HFFc6 (cell line): ENCODE results near the gene NPAS3. TPM values are rescaled to one million over a fixed set of nuclear protein-coding genes. Genes with fewer than 3 reads are reported as not detected.

Experiments used
- DNase-seq: peaks from one replicate; pipeline ENCODE4 v3.0.0-alpha.2; 2018
- H3K27ac Mint-ChIP-seq: 2 replicates; pipeline ENCODE4 v1.8.0; 2020; ENCODE audit warnings: mild to moderate bottlenecking, mixed read lengths
- H3K27me3 Mint-ChIP-seq: 2 replicates; pipeline ENCODE4 v1.8.0; 2021; ENCODE audit warnings: mild to moderate bottlenecking, moderate library complexity, mixed read lengths; ENCODE audit not compliant: insufficient read depth
- H3K36me3 Mint-ChIP-seq: 2 replicates; pipeline ENCODE4 v1.8.0; 2021; ENCODE audit warnings: low read depth, mixed read lengths
- H3K4me1 Mint-ChIP-seq: 2 replicates; pipeline ENCODE4 v1.8.0; 2020; ENCODE audit warnings: low read depth, mixed read lengths
- H3K4me3 Mint-ChIP-seq: 2 replicates; pipeline ENCODE4 v1.8.0; 2020; ENCODE audit warnings: mild to moderate bottlenecking, moderate library complexity, mixed read lengths
- H3K9me3 Mint-ChIP-seq: 2 replicates; pipeline ENCODE4 v1.8.0; 2020; ENCODE audit warnings: mild to moderate bottlenecking, mixed read lengths
- total RNA-seq, 6 experiments: library from RNA; stranded (reverse); fragmentation: NEBNext Ultra II Directional; extraction: Animal tissue kit (Norgen Biotek cat#: 25700); gene quantifications; 2 replicates in 1 of 6; 3 replicates in 5 of 6; pipeline ENCODE4 v1.2.3, GENCODE V29; 2021
- TF ChIP-seq, protein P1 (sequence below): fragments of 200-600 bp; sonication (generic); IDR thresholded peaks from 2 replicates; pipeline ENCODE4 v1.5.0; 2021; ENCODE audit warnings: antibody characterized with exemption, mild to moderate bottlenecking

Gene NPAS3
- total RNA-seq, 6 experiments from 2014 or later = not detected

DNA sequence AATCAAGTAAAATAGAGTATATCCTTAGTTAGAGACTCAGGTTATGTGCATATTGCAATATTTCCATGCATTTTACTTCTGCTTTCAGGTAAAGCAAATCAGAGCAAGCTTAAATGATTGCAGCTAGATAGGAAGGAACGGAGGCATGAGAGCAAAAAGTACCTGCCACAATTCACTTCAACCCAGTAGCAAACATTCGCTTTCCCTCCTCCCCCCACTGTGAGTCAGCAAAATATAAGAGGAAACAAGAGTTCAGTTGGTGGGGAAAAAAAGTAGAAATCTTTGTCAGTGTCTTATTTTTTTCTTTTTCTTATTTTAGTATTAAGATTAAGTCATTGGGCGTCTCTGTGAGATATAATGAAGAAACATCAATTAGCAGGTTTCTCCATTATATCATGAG lies 475.4 kb downstream of the NPAS3 start:
- Mint-ChIP-seq H3K4me3 (no peak overlapping the region), H3K27me3 (peaks cover 3% of the 10 kb centered on the region), H3K4me1 (no peaks in the 10 kb centered on the region), H3K36me3 (no peaks in the 10 kb centered on the region; the same call in 1 of the 2 replicates), H3K27ac (no peak overlapping the region), H3K9me3 (peaks cover 3% of the 10 kb centered on the region; the same call in 1 of the 2 replicates)
- TF ChIP-seq, protein P1, sequence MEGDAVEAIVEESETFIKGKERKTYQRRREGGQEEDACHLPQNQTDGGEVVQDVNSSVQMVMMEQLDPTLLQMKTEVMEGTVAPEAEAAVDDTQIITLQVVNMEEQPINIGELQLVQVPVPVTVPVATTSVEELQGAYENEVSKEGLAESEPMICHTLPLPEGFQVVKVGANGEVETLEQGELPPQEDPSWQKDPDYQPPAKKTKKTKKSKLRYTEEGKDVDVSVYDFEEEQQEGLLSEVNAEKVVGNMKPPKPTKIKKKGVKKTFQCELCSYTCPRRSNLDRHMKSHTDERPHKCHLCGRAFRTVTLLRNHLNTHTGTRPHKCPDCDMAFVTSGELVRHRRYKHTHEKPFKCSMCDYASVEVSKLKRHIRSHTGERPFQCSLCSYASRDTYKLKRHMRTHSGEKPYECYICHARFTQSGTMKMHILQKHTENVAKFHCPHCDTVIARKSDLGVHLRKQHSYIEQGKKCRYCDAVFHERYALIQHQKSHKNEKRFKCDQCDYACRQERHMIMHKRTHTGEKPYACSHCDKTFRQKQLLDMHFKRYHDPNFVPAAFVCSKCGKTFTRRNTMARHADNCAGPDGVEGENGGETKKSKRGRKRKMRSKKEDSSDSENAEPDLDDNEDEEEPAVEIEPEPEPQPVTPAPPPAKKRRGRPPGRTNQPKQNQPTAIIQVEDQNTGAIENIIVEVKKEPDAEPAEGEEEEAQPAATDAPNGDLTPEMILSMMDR = no peak
- DNase-seq = no peak

DNA sequence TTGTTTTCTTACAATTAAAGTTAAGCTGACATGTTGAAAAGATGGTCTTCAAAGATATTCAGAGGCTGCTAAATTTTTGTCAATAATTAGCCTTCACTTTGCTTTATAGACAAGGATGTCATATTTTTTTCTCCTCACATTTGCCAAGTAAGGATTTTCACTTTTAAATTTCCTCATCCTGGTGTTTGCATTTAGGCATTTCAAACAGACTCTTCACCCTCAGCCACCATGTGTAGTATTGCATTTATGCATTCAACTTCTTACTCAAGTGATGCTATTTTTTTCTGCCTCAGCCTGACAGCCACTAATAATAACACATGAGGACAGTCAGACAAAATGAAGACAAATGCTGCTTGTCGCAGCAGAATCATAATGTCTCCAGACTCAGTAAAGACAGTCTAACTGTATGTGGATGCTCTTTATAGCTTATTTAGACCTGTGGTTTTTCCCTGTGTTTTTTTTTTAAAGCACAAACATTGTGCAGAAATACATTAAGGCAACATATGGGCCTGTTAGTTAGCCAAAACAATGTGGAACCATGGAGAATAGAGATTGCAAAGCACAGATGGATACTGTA lies 481.5 kb downstream of the NPAS3 start:
- TF ChIP-seq, protein P1 = no peak
- no peaks in the 10 kb centered on the region for H3K36me3 Mint-ChIP-seq

DNA sequence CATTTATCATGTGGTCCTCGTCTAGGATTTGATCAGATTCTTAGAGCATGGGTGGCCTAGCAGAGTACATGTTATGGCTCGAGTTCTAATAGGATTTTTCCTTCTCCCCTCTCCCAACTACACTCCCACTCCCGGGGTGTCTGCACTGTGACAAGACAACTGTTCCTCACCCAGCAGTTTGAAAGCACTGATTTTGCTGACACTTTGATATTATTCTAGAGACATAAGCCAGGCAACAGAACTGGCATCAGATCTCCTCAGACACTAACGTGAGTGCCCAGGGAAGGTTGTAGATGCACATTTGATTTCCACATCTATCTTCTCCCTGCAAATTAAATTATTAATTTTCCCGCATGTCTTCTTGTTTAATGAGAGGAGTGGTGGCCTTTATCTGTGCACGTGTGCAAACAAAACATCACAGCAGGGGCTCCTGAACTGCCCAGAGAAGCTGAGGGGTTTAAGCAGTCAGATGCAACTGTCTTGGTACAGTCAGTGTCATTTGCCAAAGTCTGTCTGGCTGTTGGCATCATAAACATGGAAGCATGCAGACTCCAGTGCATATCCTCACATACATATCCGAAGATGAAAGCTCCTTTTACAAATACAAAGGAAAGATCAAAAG lies 491.8 kb downstream of the NPAS3 start:
- Mint-ChIP-seq H3K27ac (no peak overlapping the region), H3K4me1 (peaks cover under 1% of the 10 kb centered on the region; the same call in 1 of the 2 replicates), H3K4me3 (no peak overlapping the region), H3K9me3 (no peaks in the 10 kb centered on the region), H3K27me3 (peaks cover 4% of the 10 kb centered on the region; the same call in 1 of the 2 replicates), H3K36me3 (no peaks in the 10 kb centered on the region)
- TF ChIP-seq, protein P1 = no peak
- DNase-seq = no peak

More for the DNA sequence above, 481.5 kb downstream of the NPAS3 start:
- Mint-ChIP-seq H3K9me3 (no peaks in the 10 kb centered on the region; the same call in 1 of the 2 replicates), H3K27ac (no peak overlapping the region), H3K4me3 (no peak overlapping the region), H3K4me1 (no peaks in the 10 kb centered on the region), H3K27me3 (no peaks in the 10 kb centered on the region; the same call in 1 of the 2 replicates)
- DNase-seq = no peak

DNA sequence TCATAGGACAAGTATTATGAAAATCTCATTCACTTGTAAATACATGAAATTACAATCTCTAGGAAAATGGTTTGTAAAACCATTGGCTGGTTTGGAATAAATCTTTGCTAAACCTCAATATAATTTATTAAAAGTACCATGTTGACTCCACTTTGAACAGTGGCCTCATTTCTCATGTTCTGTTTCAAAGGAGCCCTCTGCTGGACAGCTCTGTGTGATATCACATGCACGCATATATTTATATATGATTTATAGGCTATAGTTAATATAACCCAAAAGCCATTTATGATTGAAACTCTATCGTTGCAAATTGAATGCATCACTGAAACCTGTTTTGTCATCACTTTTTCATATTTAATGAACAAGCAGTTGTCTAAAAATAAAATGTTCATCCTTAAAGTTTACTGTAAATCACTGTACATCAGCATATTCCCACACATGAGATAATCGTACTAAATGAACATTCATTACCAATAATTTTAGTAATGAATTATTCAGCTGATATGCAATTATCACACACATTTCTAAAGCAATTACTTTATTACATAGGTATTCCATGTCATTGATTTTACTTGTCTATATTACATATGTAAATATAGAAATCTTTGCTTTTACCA lies 493.8 kb downstream of the NPAS3 start:
- H3K4me3 Mint-ChIP-seq = no peak overlapping the region
- no peaks in the 10 kb centered on the region; the same call in 1 of the 2 replicates for H3K9me3 Mint-ChIP-seq
- H3K4me1 Mint-ChIP-seq = peaks cover 5% of the 10 kb centered on the region; the same call in 1 of the 2 replicates
- no peaks in the 10 kb centered on the region for H3K36me3 Mint-ChIP-seq
- peaks cover 4% of the 10 kb centered on the region; the same call in 1 of the 2 replicates for H3K27me3 Mint-ChIP-seq
- TF ChIP-seq, protein P1 = peak; percentile 72
- peak; percentile 13 for DNase-seq
- no peak overlapping the region for H3K27ac Mint-ChIP-seq

DNA sequence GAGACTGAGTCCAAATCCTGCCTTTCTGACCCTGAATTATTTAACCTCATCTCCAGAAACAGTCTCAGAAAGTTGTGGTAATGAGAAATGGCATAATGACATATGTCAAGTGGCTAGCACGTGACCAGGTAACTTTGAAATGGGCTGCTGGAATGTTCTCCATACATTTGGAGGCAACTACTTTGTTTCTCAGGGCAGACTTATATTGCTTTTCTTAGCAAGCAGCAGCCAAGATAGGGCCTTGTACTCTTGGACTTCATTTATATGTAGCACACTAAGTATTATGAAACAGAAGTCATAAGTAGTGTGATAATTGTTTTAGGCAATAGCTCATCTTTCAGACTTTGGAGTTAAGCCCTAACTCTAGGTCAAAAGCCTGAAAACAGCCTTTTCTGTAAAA lies 494.7 kb downstream of the NPAS3 start:
- H3K27ac Mint-ChIP-seq = no peak overlapping the region
- H3K36me3 Mint-ChIP-seq = no peaks in the 10 kb centered on the region
- H3K9me3 Mint-ChIP-seq = no peaks in the 10 kb centered on the region; the same call in 1 of the 2 replicates
- DNase-seq = no peak
- TF ChIP-seq, protein P1 = no peak
- H3K4me3 Mint-ChIP-seq = no peak overlapping the region
- H3K4me1 Mint-ChIP-seq = peaks cover 5% of the 10 kb centered on the region; the same call in 1 of the 2 replicates
- peaks cover 4% of the 10 kb centered on the region; the same call in 1 of the 2 replicates for H3K27me3 Mint-ChIP-seq
